HG03521 (cell line): ENCODE measurements around the gene UQCRQ.
"Not testable (repeated sequence)": the region's sequence is repeated elsewhere in the genome, so short reads cannot be mapped to it uniquely, and the experiment has no call there.

Source experiments
- ATAC-seq: cut with Tn5 transposase; IDR thresholded peaks from one replicate; pipeline ENCODE4 v1.9.1; 2021; ENCODE audit warnings: mild to moderate bottlenecking, moderate library complexity; ENCODE audit not compliant: unreplicated experiment

The UQCRQ gene

DNA sequence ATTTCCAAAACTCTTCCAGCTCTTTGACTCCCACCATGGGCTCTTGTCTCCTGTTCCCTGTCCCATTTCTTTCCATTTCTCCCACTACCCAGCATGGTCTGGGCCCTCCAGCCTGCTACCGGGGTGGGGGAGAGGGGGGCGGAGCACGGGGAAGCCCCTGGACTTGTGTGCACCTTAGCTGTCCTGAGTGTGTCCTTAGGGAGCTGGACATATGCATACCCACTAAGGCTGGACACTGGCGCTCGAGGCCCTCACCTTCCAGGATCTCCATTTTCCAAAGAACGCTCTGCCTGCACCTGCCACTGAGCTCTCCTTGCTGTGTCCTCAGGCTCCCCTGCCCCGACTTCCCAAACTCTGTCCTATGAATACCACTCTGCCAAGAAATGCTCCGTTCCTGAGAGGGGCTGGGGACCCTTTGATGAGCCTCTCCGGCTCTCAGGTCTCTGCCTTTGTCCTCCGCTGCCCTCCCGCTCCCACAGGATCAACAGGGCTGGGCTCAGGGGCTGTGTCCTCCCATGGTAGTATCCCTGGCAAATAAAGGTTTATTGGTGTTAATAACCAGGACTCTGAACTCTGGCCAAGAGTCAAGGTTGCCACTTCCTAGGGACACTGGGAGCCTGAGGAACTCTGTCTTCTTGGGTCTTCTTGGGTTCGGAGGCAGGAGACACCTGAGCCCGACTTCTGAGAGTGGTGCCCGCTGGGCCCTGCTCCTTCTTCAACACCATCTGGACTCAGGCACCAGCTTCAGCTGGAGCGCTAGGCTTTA lies 35.2 kb upstream of the UQCRQ start:
- ATAC-seq = no peak

DNA sequence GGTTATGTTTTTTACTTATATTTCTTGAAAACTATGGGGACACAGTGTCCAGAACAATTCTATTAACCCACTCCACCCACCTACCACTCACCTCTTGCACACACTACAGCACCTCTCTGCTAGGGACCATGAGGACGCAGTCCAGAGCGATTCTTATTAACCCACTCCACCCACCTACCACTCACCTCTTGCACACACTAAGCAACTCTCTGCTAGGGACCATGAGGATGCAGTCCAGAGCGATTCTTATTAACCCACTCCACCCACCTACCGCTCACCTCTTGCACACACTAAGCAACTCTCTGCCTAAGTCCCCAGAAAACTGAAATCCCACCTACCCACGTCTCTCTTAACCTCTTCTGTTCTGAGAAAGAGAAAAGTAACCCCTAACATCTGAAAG lies 33.8 kb upstream of the UQCRQ start:
- ATAC-seq = no peak

- ATAC-seq = no peak
Measured at GRCh38 chr5:132834057-132834456, 32.4 kb upstream of the UQCRQ start.

- ATAC-seq = no peak
Measured at GRCh38 chr5:132836852-132837251, 29.6 kb upstream of the UQCRQ start.

GRCh38 chr5:132837868-132838267 lies 28.6 kb upstream of the UQCRQ start:
- no peak for ATAC-seq

DNA sequence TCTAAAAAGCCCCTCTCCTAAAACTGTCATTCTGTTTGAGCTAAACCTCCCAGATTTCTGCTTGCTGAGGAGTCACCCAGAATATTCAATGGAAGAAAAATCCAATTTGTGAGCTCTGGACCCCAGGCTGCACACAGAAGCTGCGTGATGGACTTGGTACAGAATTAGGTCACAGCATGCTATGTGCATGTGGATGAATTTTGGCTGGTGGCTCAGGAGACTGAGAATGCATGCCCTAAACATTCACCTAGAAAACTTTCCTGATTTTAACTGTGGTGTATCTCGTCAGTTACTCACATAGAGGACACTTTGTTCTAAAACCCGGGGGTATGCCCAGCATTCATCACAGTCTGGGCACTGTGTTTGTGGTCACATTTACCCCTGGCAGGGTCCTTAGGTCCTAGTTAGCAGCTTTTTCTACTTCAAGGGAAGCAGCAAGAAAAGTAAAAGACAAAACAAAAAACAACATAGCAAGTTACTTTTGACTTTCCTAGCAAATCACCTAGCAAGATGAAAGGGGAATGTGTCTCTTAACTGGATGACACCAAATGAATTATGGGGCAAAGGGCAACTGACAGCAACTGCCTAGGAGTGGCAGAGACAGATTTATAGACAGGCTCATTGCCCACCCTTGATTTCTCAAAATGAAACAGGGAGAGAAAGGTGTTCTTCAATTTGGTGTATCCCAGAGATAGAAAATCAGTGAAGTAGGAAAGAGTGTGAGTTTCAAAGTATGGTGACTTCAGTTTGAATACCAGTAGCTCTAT lies 27.7 kb upstream of the UQCRQ start:
- ATAC-seq = no peak

GRCh38 chr5:132839426-132840301 lies 26.8 kb upstream of the UQCRQ start:
- no peak for ATAC-seq

GRCh38 chr5:132840313-132840712 lies 26.1 kb upstream of the UQCRQ start:
- no peak for ATAC-seq

DNA sequence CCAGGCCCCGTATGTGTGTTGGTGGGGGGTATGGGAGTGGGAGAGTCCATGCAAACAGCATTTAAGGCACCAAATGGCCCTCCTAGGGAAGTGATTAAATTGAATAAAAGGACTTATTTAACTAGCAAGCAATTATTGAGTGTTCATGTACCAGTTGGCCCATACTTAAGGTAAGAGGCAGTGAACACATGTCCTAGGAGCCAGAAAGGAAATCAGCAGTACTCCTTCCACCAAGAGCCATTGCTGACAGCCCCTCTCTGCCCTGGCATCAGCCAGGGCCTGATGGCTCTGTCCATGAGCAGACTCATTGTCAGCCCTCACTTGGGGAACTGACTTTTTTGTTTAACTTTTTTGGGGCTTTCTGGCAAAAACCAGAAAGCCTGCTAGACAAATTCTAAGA lies 25.5 kb upstream of the UQCRQ start:
- no peak for ATAC-seq

DNA sequence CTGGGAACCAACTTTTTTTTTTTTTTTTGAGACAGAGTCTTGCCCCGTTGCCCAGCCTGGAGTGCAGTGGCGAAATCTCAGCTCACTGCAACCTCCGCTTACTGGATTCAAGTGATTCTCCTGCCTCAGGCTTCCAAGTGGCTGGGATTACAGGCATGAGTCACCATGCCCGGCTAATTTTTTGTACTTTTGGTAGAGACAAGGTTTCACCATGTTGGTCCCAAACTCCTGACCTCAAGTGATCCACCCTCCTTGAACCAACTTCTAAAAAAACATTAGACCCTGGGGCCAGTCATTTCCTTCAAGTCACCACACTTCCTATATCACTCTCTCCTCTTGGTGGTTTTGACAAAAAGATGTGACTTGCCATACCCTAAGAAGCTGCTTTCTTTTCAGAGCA lies 25.1 kb upstream of the UQCRQ start:
- ATAC-seq = no peak

GRCh38 chr5:132848270-132848669 lies 18.2 kb upstream of the UQCRQ start:
- ATAC-seq = no peak

DNA sequence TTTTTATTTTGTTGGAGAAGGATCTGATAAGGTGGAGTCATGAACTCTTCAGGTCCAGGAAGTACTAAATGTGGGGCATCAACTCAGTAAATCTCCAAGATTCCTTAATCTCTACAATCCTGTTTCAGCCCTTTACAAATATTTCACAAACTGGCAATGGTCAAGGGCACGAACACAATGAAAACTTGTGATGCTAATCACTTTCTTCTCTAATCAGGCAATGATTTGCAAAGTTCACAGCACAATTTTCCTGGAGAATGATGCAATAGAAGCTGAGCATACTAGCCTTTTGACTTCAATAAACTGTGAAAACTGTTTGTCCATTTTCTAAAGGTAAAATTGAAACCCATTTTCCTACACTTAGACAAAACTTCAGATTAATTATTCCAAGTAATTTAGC lies 17.1 kb upstream of the UQCRQ start:
- ATAC-seq = no peak

GRCh38 chr5:132850066-132850465 lies 16.4 kb upstream of the UQCRQ start:
- no peak for ATAC-seq

- no peak for ATAC-seq
Measured at GRCh38 chr5:132853323-132853722, 13.1 kb upstream of the UQCRQ start.

DNA sequence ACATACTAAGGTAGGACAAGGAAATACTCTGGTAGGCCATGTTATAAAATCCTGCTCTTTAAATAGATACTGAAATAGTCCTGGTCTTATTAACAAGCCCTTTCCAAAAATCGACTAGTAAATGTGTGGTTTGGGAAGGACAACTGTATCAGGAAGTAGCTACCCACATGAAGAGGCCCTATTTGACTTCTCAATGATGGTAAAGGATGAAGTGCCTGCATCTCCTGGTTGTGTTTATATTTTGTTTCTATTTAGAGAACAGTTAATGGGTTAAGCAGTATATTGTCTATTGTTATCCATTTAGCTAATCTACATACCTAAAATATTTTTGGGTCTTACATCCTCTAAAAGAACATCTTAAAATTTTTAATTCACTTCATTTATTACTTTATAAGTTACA lies 12.7 kb upstream of the UQCRQ start:
- ATAC-seq = no peak

GRCh38 chr5:132854301-132854700 lies 12.1 kb upstream of the UQCRQ start:
- ATAC-seq = no peak

DNA sequence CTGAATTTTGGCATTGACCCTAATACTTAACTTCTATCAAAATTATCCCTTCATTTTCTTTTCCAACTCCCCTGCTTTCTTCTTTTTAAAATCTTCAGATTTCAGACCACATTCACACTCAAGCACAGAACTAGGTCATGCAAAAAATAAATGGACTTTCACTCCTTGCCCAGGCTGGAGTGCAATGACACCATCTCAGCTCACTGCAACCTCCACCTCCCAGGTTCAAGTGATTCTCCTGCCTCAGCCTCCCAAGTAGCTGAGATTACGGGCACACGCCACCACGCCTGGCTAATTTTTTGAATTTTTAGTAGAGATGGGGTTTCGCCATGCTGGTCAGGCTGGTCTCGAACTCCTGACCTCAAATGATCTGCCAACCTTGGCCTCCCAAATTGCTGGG lies 11.4 kb upstream of the UQCRQ start:
- not testable (repeated sequence) for ATAC-seq

GRCh38 chr5:132856011-132856410 lies 10.4 kb upstream of the UQCRQ start:
- no peak for ATAC-seq

DNA sequence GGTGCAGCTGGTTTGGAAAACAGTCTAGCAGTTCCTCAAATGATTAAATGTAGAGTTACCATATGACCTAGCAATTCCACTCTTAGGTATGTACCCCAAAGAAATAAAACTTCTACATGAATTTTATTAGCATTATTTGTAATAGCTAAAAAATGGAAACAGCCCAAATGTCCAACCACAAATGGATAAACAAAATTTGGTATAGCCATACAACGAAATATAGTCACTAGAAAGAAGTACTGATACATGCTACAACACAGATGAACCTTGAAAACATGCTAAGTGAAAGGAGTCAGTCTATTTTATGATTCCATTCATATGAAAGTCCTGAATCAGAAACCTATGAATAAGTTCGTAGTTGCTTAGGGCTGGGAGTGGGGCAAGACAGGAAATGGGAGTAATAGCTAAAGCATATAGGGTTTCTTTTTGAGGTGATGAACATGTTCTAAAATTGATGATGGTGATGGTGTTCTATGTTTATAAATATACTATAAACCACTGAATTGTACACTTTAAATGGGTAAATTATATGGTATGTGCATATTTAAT lies 6.5 kb upstream of the UQCRQ start:
- no peak for ATAC-seq

GRCh38 chr5:132860742-132861141 lies 5.7 kb upstream of the UQCRQ start:
- no peak for ATAC-seq

- ATAC-seq = peak; percentile 21
Measured at GRCh38 chr5:132865668-132866341, 637 bp upstream of the UQCRQ start.
